Thyroid gland (tissue), 4 donors: ENCODE results near the gene ASPDH. TPM values are rescaled to one million over a fixed set of nuclear protein-coding genes. Genes with fewer than 3 reads are reported as not detected.

Experiments
- DNase-seq, 2 donors: peaks; one replicate each; pipeline ENCODE4 v3.0.0-alpha.2; 2019
- H3K27ac ChIP-seq, 3 donors: fragments of 200-600 bp; sonication (generic); 1 replicate in 2 of 3; 2 replicates in 1 of 3; pipeline ENCODE4 v1.5.1; 2016 to 2019; ENCODE audit warnings: mild to moderate bottlenecking in 1 of 3, moderate library complexity in 1 of 3
- H3K27me3 ChIP-seq: fragments of 200-600 bp; sonication (generic); one replicate; pipeline ENCODE4 v1.5.1; 2019
- H3K36me3 ChIP-seq, 2 donors: fragments of 200-600 bp; sonication (generic); one replicate each; pipeline ENCODE4 v1.5.1; 2016 to 2019
- H3K4me1 ChIP-seq, 2 donors: fragments of 200-600 bp; sonication (generic); one replicate each; pipeline ENCODE4 v1.5.1; 2017 to 2019
- H3K4me3 ChIP-seq, 3 donors: fragments of 200-600 bp; sonication (generic); replicated peaks in 1 of 3; 1 replicate in 2 of 3; 2 replicates in 1 of 3; pipeline ENCODE4 v1.5.1; 2016; ENCODE audit warnings: mild to moderate bottlenecking in 1 of 3
- H3K9me3 ChIP-seq: fragments of 200-600 bp; sonication (generic); one replicate; pipeline ENCODE4 v1.5.1; 2017
- CTCF ChIP-seq, 6 experiments: fragments of 200-600 bp in 3 of 6; fragments of 450-650 bp in 3 of 6; sonication (generic) in 3 of 6; IDR thresholded peaks; one replicate each; pipeline ENCODE4 v1.5.1; 2016 to 2019; ENCODE audit warnings: antibody characterized with exemption in 6 of 6, mild to moderate bottlenecking in 2 of 6, inconsistent platforms in 1 of 6, moderate library complexity in 1 of 6
- POLR2A ChIP-seq, 2 donors: fragments of 450-650 bp; IDR thresholded peaks; one replicate each; pipeline ENCODE4 v1.6.1; 2017; ENCODE audit warnings: antibody characterized with exemption in 2 of 2, mild to moderate bottlenecking in 2 of 2, moderate library complexity in 1 of 2
- WGBS, 2 donors: methylation state at CpG; one replicate each; pipeline ENCODE4 v1.1.5; 2017; 5-methylcytosine and 5-hydroxymethylcytosine counted together
- intact Hi-C: fragments of 100-400 bp; cut with DNase I; formaldehyde crosslinking; loops from one replicate; pipeline ENCODE4 v1.15.1; 2023
- total RNA-seq, 4 donors: library from RNA; depleted of rRNA; stranded (reverse); fragments of >200 nt; gene quantifications; one replicate each; pipeline ENCODE4 v1.2.3, GENCODE V29; 2016

Gene ASPDH
- total RNA-seq, 4 donors from 2014 or later: not detected

GRCh38 chr19:50496189-50497021, 17.3 kb downstream of the ASPDH start:
- DNase-seq: peak; percentile 89 to 90
- peak in 1 of 6 experiments; percentile 10 for TF ChIP-seq CTCF (IDR thresholded peaks at IDR 0.05)
- TF ChIP-seq POLR2A (IDR thresholded peaks at IDR 0.05): peak in 1 of 2 donors; percentile 57
- Histone ChIP-seq H3K4me3 (no peak overlapping the region), H3K9me3 (no peaks in the 10 kb centered on the region), H3K36me3 (no peaks in the 10 kb centered on the region), H3K27ac (peak overlapping the region; percentile 50 to 74 (median 71)), H3K4me1 (peaks cover 17 to 22% of the 10 kb centered on the region in 2 donors), H3K27me3 (no peaks in the 10 kb centered on the region)
- 68 to 73% methylated on average over 24 to 27 of the region's 30 CpGs for WGBS, 2 donors
- intact Hi-C loops: no loop called here

DNA sequence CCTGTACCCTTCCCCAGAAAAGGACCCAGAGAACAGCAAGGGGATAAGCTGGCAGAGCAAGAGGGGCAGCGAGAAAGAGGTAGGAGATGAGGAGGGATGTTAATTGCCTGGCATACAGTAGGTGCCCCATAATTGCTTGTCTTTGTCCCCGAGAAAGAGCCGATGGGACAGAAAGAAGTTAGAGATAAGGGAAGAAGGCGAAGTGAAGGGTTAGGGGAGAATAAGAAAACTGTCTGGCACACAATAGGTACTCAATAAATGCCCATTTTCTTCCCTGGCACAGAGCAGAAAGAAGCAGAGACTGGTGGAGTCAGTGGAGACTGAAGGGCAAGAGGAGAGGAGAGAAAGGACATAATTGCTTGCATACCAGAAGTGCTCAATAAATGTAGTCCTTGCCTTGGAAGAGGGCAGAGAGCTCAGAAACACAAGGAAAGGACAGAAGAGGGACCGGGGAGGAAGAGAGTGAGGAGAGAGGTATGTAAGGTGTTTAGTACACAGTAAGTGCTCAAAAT, 18.6 kb downstream of the ASPDH start:
- TF ChIP-seq CTCF (IDR thresholded peaks at IDR 0.05): no peak
- TF ChIP-seq POLR2A (IDR thresholded peaks at IDR 0.05): no peak

GRCh38 chr19:50494186-50495019, 19.3 kb downstream of the ASPDH start:
- no peaks in the 10 kb centered on the region for H3K9me3 ChIP-seq
- peaks cover 3 to 12% of the 10 kb centered on the region in 2 donors for H3K4me1 ChIP-seq
- no peak overlapping the region for H3K4me3 ChIP-seq
- TF ChIP-seq CTCF (IDR thresholded peaks at IDR 0.05): no peak
- no peak for TF ChIP-seq POLR2A (IDR thresholded peaks at IDR 0.05)
- intact Hi-C loops: no loop called here
- no peak overlapping the region for H3K27ac ChIP-seq
- WGBS, 2 donors: 64 to 67% methylated on average over 7 of the region's 7 CpGs
- no peak for DNase-seq
- no peaks in the 10 kb centered on the region for H3K27me3 ChIP-seq
- no peaks in the 10 kb centered on the region for H3K36me3 ChIP-seq

More for the DNA sequence above, 18.6 kb downstream of the ASPDH start:
- WGBS, 2 donors: 90 to 93% methylated on average over 5 of the region's 5 CpGs
- Histone ChIP-seq H3K36me3 (no peaks in the 10 kb centered on the region), H3K4me1 (peaks cover 4 to 12% of the 10 kb centered on the region in 2 donors), H3K27ac (no peak overlapping the region), H3K4me3 (no peak overlapping the region), H3K27me3 (no peaks in the 10 kb centered on the region), H3K9me3 (no peaks in the 10 kb centered on the region)
- intact Hi-C loops: no loop called here
- DNase-seq: no peak

GRCh38 chr19:50493171-50493570, 20.5 kb downstream of the ASPDH start:
- H3K4me1 ChIP-seq: peaks cover 3 to 12% of the 10 kb centered on the region in 2 donors
- no peaks in the 10 kb centered on the region for H3K9me3 ChIP-seq
- H3K4me3 ChIP-seq: no peak overlapping the region
- WGBS, 2 donors: 64% methylated on average over 8 of the region's 8 CpGs
- H3K27ac ChIP-seq: no peak overlapping the region
- no peak for TF ChIP-seq CTCF (IDR thresholded peaks at IDR 0.05)
- no peak for TF ChIP-seq POLR2A (IDR thresholded peaks at IDR 0.05)
- intact Hi-C loops: no loop called here
- H3K27me3 ChIP-seq: no peaks in the 10 kb centered on the region
- no peak for DNase-seq
- no peaks in the 10 kb centered on the region for H3K36me3 ChIP-seq
